GM06990 (cell line): ENCODE measurements around the gene ASPSCR1.

ENCODE experiments used
- DNase-seq: peaks from one replicate; pipeline ENCODE4 v3.0.0-alpha.2; 2011; ENCODE audit not compliant: insufficient read length; ENCODE audit errors: extremely low read depth
- H3K27me3 ChIP-seq: replicated peaks from 2 replicates; pipeline ENCODE4 v1.6.0; 2011; ENCODE audit warnings: low read length; ENCODE audit not compliant: control insufficient read depth, insufficient read depth
- H3K36me3 ChIP-seq: 2 replicates; pipeline ENCODE4 v1.5.1; 2011; ENCODE audit warnings: low read length; ENCODE audit not compliant: control insufficient read depth, insufficient read depth
- H3K4me3 ChIP-seq: replicated peaks from 2 replicates; pipeline ENCODE4 v1.5.1; 2011; ENCODE audit warnings: low read depth, mild to moderate bottlenecking, control low read depth, low read length
- CTCF ChIP-seq: IDR thresholded peaks from 2 replicates; pipeline ENCODE4 v1.5.1; 2011; ENCODE audit warnings: low read length, control low read depth, mild to moderate bottlenecking, inconsistent platforms; ENCODE audit not compliant: insufficient read depth, poor library complexity, severe bottlenecking

Gene ASPSCR1

DNA sequence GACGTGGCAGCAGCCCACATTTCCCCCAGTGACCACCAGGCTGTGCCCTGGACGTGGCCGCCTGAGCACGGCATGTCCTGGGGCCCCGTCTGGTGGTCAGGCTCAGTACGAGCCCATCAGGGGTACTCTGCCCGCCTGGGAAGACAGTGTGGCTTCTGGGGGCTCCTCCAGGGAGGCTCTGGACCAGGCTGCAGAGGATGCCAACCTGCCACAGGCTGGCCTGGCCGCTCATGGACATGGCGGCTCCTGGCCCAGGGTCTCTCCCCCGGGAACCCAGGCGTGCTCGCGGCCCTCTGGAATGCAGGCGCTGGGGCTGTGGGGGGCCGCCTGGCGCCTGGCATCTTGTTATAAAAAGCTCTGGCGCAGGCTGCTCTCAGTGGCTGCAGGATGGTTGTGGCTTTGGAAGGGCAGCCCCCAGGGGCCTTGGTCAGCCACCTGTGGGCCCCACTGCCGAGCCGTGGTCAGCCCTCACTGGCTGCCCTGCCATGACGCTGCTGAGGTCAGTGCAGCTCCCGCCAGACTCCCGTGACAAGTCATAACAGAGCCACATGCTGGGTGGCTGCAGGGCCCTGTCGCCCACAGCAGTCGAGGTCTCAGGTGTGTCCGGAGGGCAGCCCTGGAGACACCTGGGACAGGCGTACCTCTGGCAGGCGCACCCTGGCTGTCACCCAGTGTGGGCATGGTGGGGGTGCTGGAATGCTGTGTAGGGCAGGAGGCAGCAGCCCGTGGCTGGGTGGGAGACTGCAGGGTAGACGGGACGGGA lies 30.2 kb downstream of the ASPSCR1 start:
- DNase-seq = no peak
- no peak for TF ChIP-seq CTCF
- no peaks in the 10 kb centered on the region for H3K27me3 ChIP-seq
- H3K4me3 ChIP-seq = no peak overlapping the region
- peaks cover 2% of the 10 kb centered on the region for H3K36me3 ChIP-seq

DNA sequence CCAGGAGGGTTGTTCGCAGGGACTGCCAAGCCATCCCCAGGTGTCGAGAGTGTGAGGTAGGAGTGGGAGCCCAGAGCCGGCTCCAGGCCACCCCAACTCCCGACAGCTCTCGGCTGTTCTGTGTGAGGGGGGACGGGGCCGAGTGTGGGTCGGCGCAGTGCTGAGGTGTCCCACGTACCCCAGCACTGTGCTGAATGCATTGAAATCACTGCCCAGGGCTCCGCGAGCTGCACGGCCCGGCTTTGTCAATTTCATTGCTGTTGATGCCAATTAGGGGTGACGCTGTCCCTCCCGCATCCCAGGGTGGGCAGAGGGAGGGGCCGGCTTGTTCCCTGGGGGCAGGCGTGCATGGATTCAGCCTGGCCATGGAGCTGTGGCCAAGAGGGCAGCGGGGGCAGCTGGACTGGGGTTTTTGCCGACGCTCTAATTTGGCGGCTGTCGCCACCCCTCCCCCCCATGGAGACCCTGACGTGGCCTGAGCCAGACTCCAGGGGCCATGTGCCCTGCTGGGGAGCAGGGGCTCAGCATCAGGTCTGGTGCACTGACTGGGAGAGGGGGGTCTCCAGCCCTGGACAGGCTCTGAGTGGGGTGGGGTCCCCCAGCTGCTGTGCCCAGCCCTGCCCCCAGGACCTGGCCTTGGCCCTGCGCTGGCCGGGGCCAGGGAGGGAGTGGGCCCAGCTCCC lies 31.0 kb downstream of the ASPSCR1 start:
- no peak for DNase-seq
- Histone ChIP-seq H3K36me3 (peaks cover 2% of the 10 kb centered on the region), H3K4me3 (no peak overlapping the region), H3K27me3 (no peaks in the 10 kb centered on the region)
- no peak for TF ChIP-seq CTCF

DNA sequence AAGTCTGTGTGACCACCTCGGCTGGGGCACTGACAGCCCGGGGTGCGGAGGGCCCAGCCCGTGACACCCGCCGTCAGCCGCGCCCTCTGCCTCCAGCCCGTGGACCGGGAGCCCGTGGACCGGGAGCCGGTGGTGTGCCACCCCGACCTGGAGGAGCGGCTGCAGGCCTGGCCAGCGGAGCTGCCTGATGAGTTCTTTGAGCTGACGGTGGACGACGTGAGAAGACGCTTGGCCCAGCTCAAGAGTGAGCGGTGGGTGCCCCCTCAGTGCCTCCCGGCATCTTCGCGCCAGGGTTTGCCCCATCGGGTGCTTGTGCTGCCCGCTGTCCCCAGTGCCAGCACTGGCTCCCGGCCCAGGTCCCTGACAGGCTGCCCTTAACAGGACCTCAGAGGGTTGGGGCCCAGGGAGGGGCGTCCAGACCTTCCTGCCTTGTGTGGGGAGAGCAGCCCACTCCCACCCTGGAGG lies 31.5 kb downstream of the ASPSCR1 start:
- DNase-seq = no peak
- H3K4me3 ChIP-seq = no peak overlapping the region
- no peaks in the 10 kb centered on the region for H3K27me3 ChIP-seq
- no peak for TF ChIP-seq CTCF
- peaks cover 2% of the 10 kb centered on the region for H3K36me3 ChIP-seq

GRCh38 chr17:82009413-82009812 lies 32.0 kb downstream of the ASPSCR1 start:
- H3K36me3 ChIP-seq = peaks cover 2% of the 10 kb centered on the region
- no peaks in the 10 kb centered on the region for H3K27me3 ChIP-seq
- H3K4me3 ChIP-seq = no peak overlapping the region
- DNase-seq = no peak
- TF ChIP-seq CTCF = no peak

- TF ChIP-seq CTCF = no peak
- peaks cover 2% of the 10 kb centered on the region for H3K36me3 ChIP-seq
- H3K4me3 ChIP-seq = no peak overlapping the region
- H3K27me3 ChIP-seq = no peaks in the 10 kb centered on the region
- no peak for DNase-seq
Measured at GRCh38 chr17:82010575-82011525, 33.4 kb downstream of the ASPSCR1 start.
